ENCODE results near the gene SGIP1.

DNA sequence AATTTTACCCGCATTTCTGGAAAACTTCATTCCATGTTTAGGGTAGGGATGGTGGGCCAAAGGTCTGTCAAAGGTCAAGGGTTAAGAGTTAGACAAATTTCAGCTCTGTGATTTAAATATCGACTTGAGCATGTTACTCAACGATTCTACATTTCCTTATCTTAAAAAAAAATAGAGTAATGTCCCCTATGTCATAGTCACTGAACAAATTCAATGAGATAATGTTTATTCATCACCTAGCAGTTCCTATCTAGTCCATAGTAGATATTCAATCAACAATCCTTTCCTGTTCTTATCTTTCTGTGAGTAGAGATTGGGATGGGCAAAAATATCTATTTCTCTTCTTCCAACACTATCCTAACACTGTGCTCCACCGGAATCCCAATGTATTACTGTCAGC lies 217.2 kb downstream of the SGIP1 start:
- TF ChIP-seq, protein P1, sequence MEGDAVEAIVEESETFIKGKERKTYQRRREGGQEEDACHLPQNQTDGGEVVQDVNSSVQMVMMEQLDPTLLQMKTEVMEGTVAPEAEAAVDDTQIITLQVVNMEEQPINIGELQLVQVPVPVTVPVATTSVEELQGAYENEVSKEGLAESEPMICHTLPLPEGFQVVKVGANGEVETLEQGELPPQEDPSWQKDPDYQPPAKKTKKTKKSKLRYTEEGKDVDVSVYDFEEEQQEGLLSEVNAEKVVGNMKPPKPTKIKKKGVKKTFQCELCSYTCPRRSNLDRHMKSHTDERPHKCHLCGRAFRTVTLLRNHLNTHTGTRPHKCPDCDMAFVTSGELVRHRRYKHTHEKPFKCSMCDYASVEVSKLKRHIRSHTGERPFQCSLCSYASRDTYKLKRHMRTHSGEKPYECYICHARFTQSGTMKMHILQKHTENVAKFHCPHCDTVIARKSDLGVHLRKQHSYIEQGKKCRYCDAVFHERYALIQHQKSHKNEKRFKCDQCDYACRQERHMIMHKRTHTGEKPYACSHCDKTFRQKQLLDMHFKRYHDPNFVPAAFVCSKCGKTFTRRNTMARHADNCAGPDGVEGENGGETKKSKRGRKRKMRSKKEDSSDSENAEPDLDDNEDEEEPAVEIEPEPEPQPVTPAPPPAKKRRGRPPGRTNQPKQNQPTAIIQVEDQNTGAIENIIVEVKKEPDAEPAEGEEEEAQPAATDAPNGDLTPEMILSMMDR (IDR thresholded peaks at IDR 0.05), result no peak
- no peak for TF ChIP-seq POLR2A (IDR thresholded peaks at IDR 0.05)
